Progenitor cell of endocrine pancreas (in vitro differentiated cells): ENCODE results near the gene GON7. TPM values are rescaled to one million over a fixed set of nuclear protein-coding genes. Genes with fewer than 3 reads are reported as not detected.

ENCODE experiments used
- DNase-seq: peaks from one replicate; pipeline ENCODE4 v3.0.0; 2021; ENCODE audit warnings: low spot score; ENCODE audit not compliant: unreplicated experiment
- H3K27ac Mint-ChIP-seq: 2 replicates; pipeline ENCODE4 v1.8.0; 2021; ENCODE audit warnings: mild to moderate bottlenecking, moderate library complexity, mixed read lengths
- H3K27me3 Mint-ChIP-seq: 2 replicates; pipeline ENCODE4 v1.8.0; 2021; ENCODE audit warnings: mixed read lengths
- H3K36me3 Mint-ChIP-seq: 2 replicates; pipeline ENCODE4 v1.8.0; 2022; ENCODE audit warnings: mixed read lengths; ENCODE audit not compliant: insufficient read depth
- H3K4me1 Mint-ChIP-seq: 2 replicates; pipeline ENCODE4 v1.8.0; 2021; ENCODE audit warnings: low read depth, mixed read lengths
- H3K4me3 Mint-ChIP-seq: 2 replicates; pipeline ENCODE4 v1.8.0; 2021; ENCODE audit warnings: low read depth, mild to moderate bottlenecking, moderate library complexity, mixed read lengths
- H3K9me3 Mint-ChIP-seq: 2 replicates; pipeline ENCODE4 v1.8.0; 2021; ENCODE audit warnings: low read depth, mixed read lengths
- CTCF ChIP-seq: fragments of 200-600 bp; sonication (generic); IDR thresholded peaks from one replicate; pipeline ENCODE4 v1.5.0; 2021; ENCODE audit warnings: antibody characterized with exemption, mild to moderate bottlenecking; ENCODE audit not compliant: unreplicated experiment
- total RNA-seq: library from RNA; stranded (reverse); gene quantifications from 2 replicates; pipeline ENCODE4 v1.2.1, GENCODE V29; 2021

The GON7 gene
- total RNA-seq, 1 donor from 2014 or later, result 10.6 TPM

- H3K36me3 Mint-ChIP-seq, result peaks cover 16% of the 10 kb centered on the region
Observed at GRCh38 chr14:93214598-93214997, 7.7 kb upstream of the GON7 start.

GRCh38 chr14:93212432-93212831 is 5.6 kb upstream of the GON7 start:
- Mint-ChIP-seq H3K9me3 (no peaks in the 10 kb centered on the region), H3K27me3 (no peaks in the 10 kb centered on the region), H3K4me3 (no peak overlapping the region), H3K4me1 (peaks cover 8% of the 10 kb centered on the region), H3K36me3 (peaks cover 11% of the 10 kb centered on the region), H3K27ac (no peak overlapping the region)
- no peak for DNase-seq
- TF ChIP-seq CTCF, result no peak

More at GRCh38 chr14:93214598-93214997, 7.7 kb upstream of the GON7 start:
- no peaks in the 10 kb centered on the region for H3K27me3 Mint-ChIP-seq
- no peaks in the 10 kb centered on the region for H3K9me3 Mint-ChIP-seq
- no peaks in the 10 kb centered on the region for H3K4me1 Mint-ChIP-seq
- no peak overlapping the region for H3K27ac Mint-ChIP-seq
- no peak overlapping the region for H3K4me3 Mint-ChIP-seq
- no peak for DNase-seq
- no peak for TF ChIP-seq CTCF

- no peaks in the 10 kb centered on the region for H3K27me3 Mint-ChIP-seq
- peak; percentile 49 for TF ChIP-seq CTCF
- peak; percentile 49 for DNase-seq
Observed at GRCh38 chr14:93207468-93208308, 823 bp upstream of the GON7 start.

GRCh38 chr14:93201155-93201704 is 5.6 kb downstream of the GON7 start:
- peaks cover 4% of the 10 kb centered on the region for H3K4me1 Mint-ChIP-seq
- H3K4me3 Mint-ChIP-seq, result no peak overlapping the region
- no peaks in the 10 kb centered on the region for H3K9me3 Mint-ChIP-seq
- no peak for TF ChIP-seq CTCF
- H3K27ac Mint-ChIP-seq, result no peak overlapping the region
- DNase-seq, result no peak
- H3K36me3 Mint-ChIP-seq, result no peaks in the 10 kb centered on the region
- no peaks in the 10 kb centered on the region for H3K27me3 Mint-ChIP-seq

More at GRCh38 chr14:93207468-93208308, 823 bp upstream of the GON7 start:
- Mint-ChIP-seq H3K4me1 (peaks cover 16% of the 10 kb centered on the region), H3K4me3 (peak overlapping the region; percentile 94), H3K36me3 (peaks cover under 1% of the 10 kb centered on the region), H3K27ac (peak overlapping the region; percentile 94), H3K9me3 (no peaks in the 10 kb centered on the region)

GRCh38 chr14:93200553-93200952 is 6.3 kb downstream of the GON7 start:
- Mint-ChIP-seq H3K4me3 (no peak overlapping the region), H3K9me3 (no peaks in the 10 kb centered on the region), H3K4me1 (peaks cover under 1% of the 10 kb centered on the region), H3K27me3 (no peaks in the 10 kb centered on the region), H3K36me3 (no peaks in the 10 kb centered on the region), H3K27ac (no peak overlapping the region)
- no peak for TF ChIP-seq CTCF
- DNase-seq, result no peak
